Measurements from ENCODE around the gene C20orf202. TPM values are rescaled to one million over a fixed set of nuclear protein-coding genes. Genes with fewer than 3 reads are reported as not detected.

The C20orf202 gene
- total and polyA plus RNA-seq, 9 of the 15 experiments (the other 6 are each of a cell fraction or from before 2014, with no cell fraction given), result 0.03 to 0.24 (median 0.15) TPM; not detected in 4

GRCh38 chr20:1198751-1199150 lies 4.5 kb upstream of the C20orf202 start:
- WGBS (ENCODE audit: insufficient coverage, low coverage, missing lambda C conversion rate), result 100% methylated on average over 1 of the region's 5 CpGs
- TF ChIP-seq SFPQ (IDR thresholded peaks at IDR 0.05; ENCODE audit: low read depth, low read length) (no peak), RFX7 (CRISPR knock-in tag; IDR thresholded peaks at IDR 0.05) (no peak), ZNF318 (IDR thresholded peaks at IDR 0.05; ENCODE audit: borderline replicate concordance in 1 of 2, low read depth in 1 of 2) (no peak), ZNF395 (CRISPR knock-in tag; IDR thresholded peaks at IDR 0.05) (no peak), GATAD2A (IDR thresholded peaks at IDR 0.05) (no peak), CREB3L1 (IDR thresholded peaks at IDR 0.05; ENCODE audit: borderline replicate concordance, low read depth) (no peak), SETDB1 (IDR thresholded peaks at IDR 0.05; ENCODE audit: low read length) (no peak), LEF1 (IDR thresholded peaks at IDR 0.05) (no peak)

More at GRCh38 chr20:1198751-1199150, 4.5 kb upstream of the C20orf202 start:
- POLR2A ChIA-PET, result interaction anchor here (1.3 kb wide), 1 partner anchor 11 kb away, joined by 3 read pairs; no protein-coding TSS in a partner anchor
- H4K20me1 ChIP-seq (replicated peaks; ENCODE audit: control insufficient read depth, insufficient read depth, low read length), result no peaks in the 10 kb centered on the region
- H2AFZ ChIP-seq (ENCODE audit: low read depth, low read length), result 0 out of 2 replicates have a peak overlapping the region, but pooled peaks have one; percentile 32
- H3K36me3 ChIP-seq (ENCODE audit: control insufficient read depth, insufficient read depth, low read length), result no peaks in the 10 kb centered on the region
- H3K9me1 ChIP-seq (ENCODE audit: control insufficient read depth, insufficient read depth, low read length), result no peaks in the 10 kb centered on the region
- no peak for FAIRE-seq
- H3K27ac ChIP-seq (ENCODE audit: extremely low read depth, low read depth, low read length), result no peak overlapping the region
- no peaks in the 10 kb centered on the region for H3K27me3 ChIP-seq (ENCODE audit: control insufficient read depth in 2 of 2, insufficient read depth in 2 of 2, low read length in 2 of 2)
- intact Hi-C loops (cut with micrococcal nuclease) (no loop called here), in situ Hi-C loops (cut with MboI) (loop anchor here (10.0 kb wide), 1 partner anchor 384 kb away; no protein-coding TSS in a partner anchor)
- H3K4me3 ChIP-seq, result no peak overlapping the region
- no peak for ATAC-seq
- DNase-seq (ENCODE audit: extremely low read depth in 1 of 4, low spot score in 3 of 4), result no peak
- H3K4me1 ChIP-seq (replicated peaks in 1 of 2; ENCODE audit: control insufficient read depth in 2 of 2, insufficient read depth in 2 of 2, low read length in 2 of 2), result peaks cover 0 to 4% of the 10 kb centered on the region in 2 experiments; a peak in 1 of 5 replicates
- H3K4me2 ChIP-seq (ENCODE audit: insufficient read depth, low read length), result no peak overlapping the region
- no peaks in the 10 kb centered on the region for H3K9me3 ChIP-seq (replicated peaks; ENCODE audit: control insufficient read depth, insufficient read depth, low read depth, low read length)
- no TSS peak for BruUV-seq (replicated peaks)
- CTCF ChIA-PET (ENCODE audit: low intra/inter-chr PET ratio), result no interaction called here
- no peak overlapping the region for H3K9ac ChIP-seq (ENCODE audit: insufficient read depth in 1 of 2, low read depth in 2 of 2, low read length in 2 of 2)
- H3K79me2 ChIP-seq (ENCODE audit: control insufficient read depth, insufficient read depth, low read length), result no peaks in the 10 kb centered on the region
